ENCODE data around the gene NEBL.

DNA sequence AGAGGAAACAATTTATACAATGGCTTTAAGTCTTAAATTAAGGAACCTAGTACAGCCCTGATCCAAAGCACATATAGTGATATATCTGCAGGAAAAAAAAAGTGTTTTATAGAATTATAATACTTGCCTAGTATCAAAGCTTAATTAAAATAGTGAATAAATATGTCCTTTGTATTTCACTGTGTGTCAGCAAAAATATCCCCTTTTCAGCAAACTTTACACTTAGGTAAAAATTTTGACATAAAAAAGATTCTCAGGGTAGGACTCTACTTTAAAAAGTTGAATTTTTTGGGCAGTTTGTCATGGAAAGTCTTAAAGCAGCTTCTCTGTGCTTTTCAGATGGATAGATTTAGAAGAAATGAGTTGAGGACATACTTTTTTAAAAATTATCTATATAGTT is 12.7 kb upstream of the NEBL start:
- TF ChIP-seq, protein P1, sequence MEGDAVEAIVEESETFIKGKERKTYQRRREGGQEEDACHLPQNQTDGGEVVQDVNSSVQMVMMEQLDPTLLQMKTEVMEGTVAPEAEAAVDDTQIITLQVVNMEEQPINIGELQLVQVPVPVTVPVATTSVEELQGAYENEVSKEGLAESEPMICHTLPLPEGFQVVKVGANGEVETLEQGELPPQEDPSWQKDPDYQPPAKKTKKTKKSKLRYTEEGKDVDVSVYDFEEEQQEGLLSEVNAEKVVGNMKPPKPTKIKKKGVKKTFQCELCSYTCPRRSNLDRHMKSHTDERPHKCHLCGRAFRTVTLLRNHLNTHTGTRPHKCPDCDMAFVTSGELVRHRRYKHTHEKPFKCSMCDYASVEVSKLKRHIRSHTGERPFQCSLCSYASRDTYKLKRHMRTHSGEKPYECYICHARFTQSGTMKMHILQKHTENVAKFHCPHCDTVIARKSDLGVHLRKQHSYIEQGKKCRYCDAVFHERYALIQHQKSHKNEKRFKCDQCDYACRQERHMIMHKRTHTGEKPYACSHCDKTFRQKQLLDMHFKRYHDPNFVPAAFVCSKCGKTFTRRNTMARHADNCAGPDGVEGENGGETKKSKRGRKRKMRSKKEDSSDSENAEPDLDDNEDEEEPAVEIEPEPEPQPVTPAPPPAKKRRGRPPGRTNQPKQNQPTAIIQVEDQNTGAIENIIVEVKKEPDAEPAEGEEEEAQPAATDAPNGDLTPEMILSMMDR (IDR thresholded peaks at IDR 0.05), result no peak
- TF ChIP-seq, protein P2, sequence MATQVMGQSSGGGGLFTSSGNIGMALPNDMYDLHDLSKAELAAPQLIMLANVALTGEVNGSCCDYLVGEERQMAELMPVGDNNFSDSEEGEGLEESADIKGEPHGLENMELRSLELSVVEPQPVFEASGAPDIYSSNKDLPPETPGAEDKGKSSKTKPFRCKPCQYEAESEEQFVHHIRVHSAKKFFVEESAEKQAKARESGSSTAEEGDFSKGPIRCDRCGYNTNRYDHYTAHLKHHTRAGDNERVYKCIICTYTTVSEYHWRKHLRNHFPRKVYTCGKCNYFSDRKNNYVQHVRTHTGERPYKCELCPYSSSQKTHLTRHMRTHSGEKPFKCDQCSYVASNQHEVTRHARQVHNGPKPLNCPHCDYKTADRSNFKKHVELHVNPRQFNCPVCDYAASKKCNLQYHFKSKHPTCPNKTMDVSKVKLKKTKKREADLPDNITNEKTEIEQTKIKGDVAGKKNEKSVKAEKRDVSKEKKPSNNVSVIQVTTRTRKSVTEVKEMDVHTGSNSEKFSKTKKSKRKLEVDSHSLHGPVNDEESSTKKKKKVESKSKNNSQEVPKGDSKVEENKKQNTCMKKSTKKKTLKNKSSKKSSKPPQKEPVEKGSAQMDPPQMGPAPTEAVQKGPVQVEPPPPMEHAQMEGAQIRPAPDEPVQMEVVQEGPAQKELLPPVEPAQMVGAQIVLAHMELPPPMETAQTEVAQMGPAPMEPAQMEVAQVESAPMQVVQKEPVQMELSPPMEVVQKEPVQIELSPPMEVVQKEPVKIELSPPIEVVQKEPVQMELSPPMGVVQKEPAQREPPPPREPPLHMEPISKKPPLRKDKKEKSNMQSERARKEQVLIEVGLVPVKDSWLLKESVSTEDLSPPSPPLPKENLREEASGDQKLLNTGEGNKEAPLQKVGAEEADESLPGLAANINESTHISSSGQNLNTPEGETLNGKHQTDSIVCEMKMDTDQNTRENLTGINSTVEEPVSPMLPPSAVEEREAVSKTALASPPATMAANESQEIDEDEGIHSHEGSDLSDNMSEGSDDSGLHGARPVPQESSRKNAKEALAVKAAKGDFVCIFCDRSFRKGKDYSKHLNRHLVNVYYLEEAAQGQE (IDR thresholded peaks at IDR 0.05; ENCODE audit: insufficient read depth in 1 of 2, low read depth in 2 of 2, low read length in 1 of 2), result no peak
- TF ChIP-seq TCF7L2 (IDR thresholded peaks at IDR 0.05; ENCODE audit: low read depth, low read length), result no peak
- no peak for TF ChIP-seq POLR2AphosphoS5 (IDR thresholded peaks at IDR 0.05; ENCODE audit: low read depth, low read length)

Measured in Panc1 (cell line).